GM13976 (cell line): ENCODE measurements around the gene PDE4D.

ENCODE experiments used
- DNase-seq: peaks from one replicate; pipeline ENCODE4 v3.0.0; 2012; ENCODE audit warnings: low spot score
- in situ Hi-C: fragments of 300-500 bp; cut with MboI; formaldehyde crosslinking; loops from one replicate; pipeline ENCODE4 v1.12.0; 2022; ENCODE audit warnings: low sequenced_read_pairs, mixed read lengths, inconsistent platforms; ENCODE audit not compliant: unreplicated experiment
- TF ChIP-seq, protein P1 (sequence below): IDR thresholded peaks from 2 replicates; pipeline ENCODE4 v1.5.1; 2012; ENCODE audit warnings: borderline replicate concordance, mild to moderate bottlenecking; ENCODE audit not compliant: insufficient read depth; ENCODE audit errors: extremely low read depth, missing control alignments, control extremely low read depth

Gene PDE4D

DNA sequence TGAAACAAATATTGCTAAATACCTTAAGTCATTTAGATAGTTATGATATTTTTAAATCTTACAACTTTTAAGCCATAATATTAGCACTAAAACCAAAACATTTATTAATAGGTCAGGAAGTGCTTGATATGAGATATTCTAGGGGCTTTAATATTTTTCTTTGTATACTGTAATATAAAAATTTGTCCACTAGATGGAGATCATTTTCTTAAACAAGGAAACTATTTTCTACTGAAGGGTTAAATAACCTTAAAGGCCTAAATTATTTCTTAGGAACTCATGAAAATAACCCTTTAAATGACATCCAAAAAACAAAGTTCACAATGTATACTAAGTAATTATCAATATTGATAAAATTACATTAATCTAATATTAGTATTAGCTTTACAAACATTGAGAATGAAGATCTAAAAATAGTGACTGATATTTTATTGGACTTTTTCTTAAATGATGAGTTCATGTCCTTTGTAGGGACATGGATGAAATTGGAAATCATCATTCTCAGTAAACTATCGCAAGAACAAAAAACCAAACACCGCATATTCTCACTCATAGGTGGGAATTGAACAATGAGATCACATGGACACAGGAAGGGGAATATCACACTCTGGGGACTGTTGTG is 675.0 kb downstream of the PDE4D start:
- TF ChIP-seq, protein P1, sequence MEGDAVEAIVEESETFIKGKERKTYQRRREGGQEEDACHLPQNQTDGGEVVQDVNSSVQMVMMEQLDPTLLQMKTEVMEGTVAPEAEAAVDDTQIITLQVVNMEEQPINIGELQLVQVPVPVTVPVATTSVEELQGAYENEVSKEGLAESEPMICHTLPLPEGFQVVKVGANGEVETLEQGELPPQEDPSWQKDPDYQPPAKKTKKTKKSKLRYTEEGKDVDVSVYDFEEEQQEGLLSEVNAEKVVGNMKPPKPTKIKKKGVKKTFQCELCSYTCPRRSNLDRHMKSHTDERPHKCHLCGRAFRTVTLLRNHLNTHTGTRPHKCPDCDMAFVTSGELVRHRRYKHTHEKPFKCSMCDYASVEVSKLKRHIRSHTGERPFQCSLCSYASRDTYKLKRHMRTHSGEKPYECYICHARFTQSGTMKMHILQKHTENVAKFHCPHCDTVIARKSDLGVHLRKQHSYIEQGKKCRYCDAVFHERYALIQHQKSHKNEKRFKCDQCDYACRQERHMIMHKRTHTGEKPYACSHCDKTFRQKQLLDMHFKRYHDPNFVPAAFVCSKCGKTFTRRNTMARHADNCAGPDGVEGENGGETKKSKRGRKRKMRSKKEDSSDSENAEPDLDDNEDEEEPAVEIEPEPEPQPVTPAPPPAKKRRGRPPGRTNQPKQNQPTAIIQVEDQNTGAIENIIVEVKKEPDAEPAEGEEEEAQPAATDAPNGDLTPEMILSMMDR: no peak
- peak; percentile 9 for DNase-seq
- in situ Hi-C loops: no loop called here

DNA sequence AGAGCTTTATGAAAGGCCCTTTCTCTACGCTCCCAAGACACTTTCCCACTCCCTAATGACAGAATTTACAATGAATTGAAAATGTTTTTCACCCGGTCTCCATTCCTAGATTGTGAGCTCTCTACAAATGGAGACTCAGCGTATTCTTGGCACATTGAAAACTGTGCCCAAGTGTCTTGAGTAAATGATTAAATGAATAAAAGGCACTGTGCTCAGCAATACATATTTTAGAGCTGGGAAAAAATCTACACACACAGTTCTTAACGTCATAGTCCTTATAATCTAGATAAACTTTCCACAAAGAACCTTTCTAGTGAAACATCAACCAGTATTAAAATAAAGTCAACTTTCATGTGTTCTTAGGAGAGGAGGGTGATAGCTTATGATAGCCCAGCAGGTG is 676.7 kb downstream of the PDE4D start:
- TF ChIP-seq, protein P1: no peak
- in situ Hi-C loops: no loop called here
- DNase-seq: no peak

DNA sequence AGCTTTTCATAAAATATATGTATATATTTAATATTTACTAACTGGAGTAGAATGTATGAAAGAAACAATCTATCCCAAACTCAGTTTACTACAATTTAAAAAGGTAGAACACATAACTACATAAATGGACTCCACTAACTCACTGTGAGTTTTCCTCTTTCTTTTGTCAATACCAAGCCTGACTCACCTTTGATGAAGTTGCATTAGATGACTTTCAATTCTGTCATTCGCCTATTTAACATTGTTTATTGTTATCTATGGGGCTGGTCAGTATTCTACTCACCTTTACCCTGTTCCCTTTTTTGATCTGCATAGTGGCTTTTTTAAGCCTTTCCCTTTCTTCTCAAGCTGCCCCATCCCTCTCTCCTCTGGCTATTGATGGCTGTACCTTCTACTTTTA is 680.9 kb downstream of the PDE4D start:
- TF ChIP-seq, protein P1: no peak
- DNase-seq: no peak
- in situ Hi-C loops: no loop called here

DNA sequence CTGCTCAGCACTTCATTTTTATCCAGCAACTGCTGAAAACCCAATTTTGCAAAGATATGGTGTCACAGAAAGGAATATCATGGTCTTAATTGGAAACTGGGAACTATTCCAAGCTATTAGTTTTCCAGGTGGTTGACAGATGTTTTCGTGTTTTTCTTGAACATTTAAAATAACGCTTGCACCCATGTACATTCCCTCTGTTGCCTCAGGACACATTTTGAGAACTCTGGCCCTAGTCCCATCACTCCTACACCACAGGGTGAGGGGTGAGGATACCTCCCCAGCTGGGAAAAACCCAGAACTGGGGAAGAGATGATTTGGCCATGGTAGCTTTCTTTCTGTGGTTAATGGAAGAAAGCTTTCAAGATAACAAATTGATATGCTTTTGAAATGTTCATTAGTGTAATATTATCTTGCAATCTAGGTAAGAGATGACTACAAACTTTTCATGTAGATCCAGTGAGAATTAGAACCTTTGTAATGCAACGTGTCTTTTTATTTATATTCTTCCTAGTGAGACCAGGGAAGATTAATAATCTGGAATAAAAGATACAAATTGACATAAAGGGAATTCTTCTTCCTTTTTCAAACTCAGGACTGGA is 683.7 kb downstream of the PDE4D start:
- TF ChIP-seq, protein P1: no peak
- in situ Hi-C loops: no loop called here
- DNase-seq: no peak

DNA sequence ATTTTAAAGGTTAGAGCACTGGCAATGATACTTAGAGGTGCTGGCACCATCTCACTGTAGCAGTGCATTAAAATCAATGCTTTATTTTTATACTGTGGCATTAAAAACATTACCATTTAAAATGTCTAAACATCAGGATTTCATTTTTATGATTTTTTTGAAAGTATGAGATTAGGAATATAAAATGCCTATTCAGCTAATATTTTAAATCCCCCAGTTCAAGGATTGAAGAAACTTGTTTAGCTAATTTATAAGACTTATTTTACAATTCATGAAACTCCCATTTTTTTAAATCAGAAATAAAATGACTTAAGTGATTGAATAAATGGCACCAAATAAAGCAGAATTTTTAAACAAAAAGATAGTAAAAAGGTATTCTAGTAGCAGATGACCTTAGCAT is 685.1 kb downstream of the PDE4D start:
- in situ Hi-C loops: no loop called here
- DNase-seq: no peak
- TF ChIP-seq, protein P1: no peak

DNA sequence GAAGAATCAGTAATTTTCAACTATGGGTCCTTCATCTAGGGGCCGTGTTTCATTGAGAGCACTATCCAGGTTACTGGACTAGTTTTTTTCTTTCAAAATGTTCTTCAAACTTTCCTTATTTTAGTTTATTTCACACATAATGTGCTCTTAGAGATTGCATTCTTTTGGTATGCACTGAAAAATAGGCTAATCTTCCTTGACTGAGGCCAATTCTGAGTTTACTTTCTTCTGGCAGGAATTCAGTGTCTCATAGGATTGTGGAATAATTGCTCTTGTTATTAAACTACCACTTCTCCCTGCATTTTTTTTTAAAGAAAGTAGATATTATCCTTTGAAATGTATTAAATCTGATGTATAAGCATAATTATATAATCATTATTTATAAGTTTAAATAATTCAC is 686.1 kb downstream of the PDE4D start:
- in situ Hi-C loops: no loop called here
- TF ChIP-seq, protein P1: no peak
- DNase-seq: no peak
